Epithelial cell of esophagus (primary cell): ENCODE data around the gene RBL1.

Experiments
- DNase-seq: peaks from one replicate; pipeline ENCODE4 v3.0.0; 2010; ENCODE audit warnings: low read depth
- H3K4me3 ChIP-seq: 2 replicates; pipeline ENCODE4 v1.5.1; 2011; ENCODE audit warnings: mild to moderate bottlenecking, low read length, control low read depth
- CTCF ChIP-seq: IDR thresholded peaks from 2 replicates; pipeline ENCODE4 v1.5.1; 2011; ENCODE audit warnings: low read depth, mild to moderate bottlenecking, low read length, control low read depth, inconsistent platforms; ENCODE audit not compliant: insufficient read depth; ENCODE audit errors: missing control alignments

Gene RBL1

DNA sequence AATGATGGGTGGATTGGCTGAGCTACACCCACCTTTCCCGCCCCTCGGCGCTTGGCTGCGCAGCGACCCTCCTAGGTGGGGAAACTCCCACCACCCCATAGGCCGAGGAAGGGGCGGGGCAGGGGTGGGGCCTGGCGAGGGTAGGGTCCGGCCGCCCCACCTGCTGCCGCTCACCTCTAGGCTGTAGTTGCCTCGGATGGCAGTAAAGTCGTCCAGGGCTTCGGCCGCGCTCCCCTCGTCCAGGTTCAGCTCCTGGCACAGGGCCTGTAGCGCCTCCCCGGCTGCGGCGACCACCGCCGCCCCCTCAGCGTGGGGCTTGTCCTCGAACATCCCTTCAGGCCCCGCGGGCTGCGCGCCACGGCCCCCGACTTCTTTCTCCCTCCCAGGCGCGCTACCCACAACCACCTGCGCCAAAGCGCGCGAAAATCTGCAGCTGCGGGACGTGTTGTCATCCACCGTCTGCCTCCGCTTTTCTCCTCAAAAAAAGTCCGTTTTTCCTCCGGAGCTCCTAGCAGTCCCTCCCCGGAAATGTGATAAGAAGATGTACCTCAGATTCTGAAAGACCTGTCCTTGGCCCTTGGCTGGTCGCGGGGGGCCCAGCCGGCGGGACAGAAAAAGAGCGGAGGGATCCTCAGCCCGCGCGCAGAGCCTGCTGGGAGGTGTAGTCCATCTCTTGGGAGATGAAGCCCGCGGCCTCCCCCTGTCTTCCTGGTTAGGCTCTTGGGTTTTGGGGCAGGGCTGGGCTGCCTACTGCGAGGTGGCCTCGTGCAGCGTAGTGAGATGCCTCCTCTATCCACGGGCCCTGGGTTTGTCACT, at the start of gene RBL1:
Gene RBL1 (minus strand): TSS at position 399 of the 816 bp plus-strand sequence. CDS start 69 bp downstream, at position 330.
- peak within 1 kb of the TSS; percentile 72 for H3K4me3 ChIP-seq
- DNase-seq: peak; percentile 82
- TF ChIP-seq CTCF: peak; percentile 35

- TF ChIP-seq CTCF: no peak
- H3K4me3 ChIP-seq: no peak overlapping the region
- peak; percentile 24 for DNase-seq
Observed at GRCh38 chr20:37144856-37145404, 49.1 kb upstream of the RBL1 start.

- TF ChIP-seq CTCF: no peak
- H3K4me3 ChIP-seq: no peak overlapping the region
- DNase-seq: peak; percentile 17
Observed at GRCh38 chr20:37142708-37143107, 46.9 kb upstream of the RBL1 start.

DNA sequence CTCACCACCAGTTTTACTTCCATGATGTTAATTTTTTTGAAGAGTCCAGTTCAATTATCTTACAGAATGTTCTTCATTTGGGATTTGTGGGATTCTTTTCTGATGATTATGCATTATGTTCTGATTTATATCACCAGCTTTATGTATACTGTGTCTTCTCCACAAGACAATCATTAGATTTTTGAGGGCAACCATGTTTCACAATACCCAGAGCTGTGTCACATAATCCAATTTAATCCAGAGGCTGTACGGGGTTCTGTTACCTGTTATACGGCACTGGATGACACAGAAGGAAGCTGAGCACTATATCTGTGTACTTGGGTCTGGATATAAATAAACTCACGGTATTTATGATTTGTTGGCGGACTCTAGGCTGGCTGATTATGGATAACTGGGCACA, 41.8 kb upstream of the RBL1 start:
- TF ChIP-seq CTCF: no peak
- no peak for DNase-seq
- no peak overlapping the region for H3K4me3 ChIP-seq

DNA sequence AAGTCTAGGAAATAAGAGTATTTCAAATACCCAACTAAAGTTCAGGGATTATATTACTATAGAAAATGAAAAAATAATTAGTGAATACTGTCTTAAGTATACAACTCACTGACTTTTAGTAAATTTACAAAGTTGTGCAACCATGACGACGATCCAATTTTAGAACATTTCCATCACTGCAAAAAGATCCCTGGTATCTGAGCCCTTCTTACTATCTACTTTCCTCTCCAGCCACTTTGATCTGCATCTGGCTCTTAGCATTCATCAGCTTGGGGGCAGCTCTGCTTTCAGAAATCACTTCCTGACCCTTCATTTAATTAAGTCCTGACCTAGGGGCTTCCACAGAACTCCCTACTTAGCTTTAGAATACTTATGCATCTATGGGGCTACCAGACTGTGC, 38.2 kb upstream of the RBL1 start:
- TF ChIP-seq CTCF: no peak
- DNase-seq: no peak
- H3K4me3 ChIP-seq: no peak overlapping the region

GRCh38 chr20:37131486-37131885, 35.7 kb upstream of the RBL1 start:
- no peak for TF ChIP-seq CTCF
- H3K4me3 ChIP-seq: no peak overlapping the region
- no peak for DNase-seq
